Panc1 (cell line): ENCODE data around the gene MAD1L1. TPM values are rescaled to one million over a fixed set of nuclear protein-coding genes. Genes with fewer than 3 reads are reported as not detected.

Source experiments
- ATAC-seq: fragments of 200-7000 bp; cut with Tn5 transposase; 2 replicates; pipeline ENCODE4 v1.9.1; 2020; ENCODE audit warnings: mild to moderate bottlenecking, moderate library complexity
- BruUV-seq: library from RNA; stranded (reverse); fragments of 400-500 nt; replicated peaks from 2 replicates; lab custom pipeline; 2021; lab: Mats Ljungman, UMichigan
- CTCF ChIA-PET: fragments of 300-600 bp; sonication (Branson Sonifier 250); formaldehyde crosslinking; loops from one replicate; lab custom pipeline; 2022; ENCODE audit warnings: antibody characterized with exemption; lab: Charles Lee
- POLR2A ChIA-PET: fragments of 300-600 bp; sonication (Branson Sonifier 250); formaldehyde crosslinking; loops from one replicate; lab custom pipeline; 2022; ENCODE audit warnings: antibody characterized with exemption; lab: Charles Lee
- DNase-seq: peaks from one replicate; pipeline ENCODE4 v3.0.0-alpha.2; 2010; ENCODE audit warnings: low read depth, low spot score
- H3K27ac ChIP-seq: 2 replicates; pipeline ENCODE4 v1.5.1; 2011; ENCODE audit warnings: mild to moderate bottlenecking, low read length, inconsistent platforms
- H3K27me3 ChIP-seq: fragments of 200-500 bp; sonication (Bioruptor generic); 2 replicates; pipeline ENCODE4 v1.6.0; 2014; ENCODE audit warnings: low read length, inconsistent platforms; ENCODE audit not compliant: control insufficient read depth, insufficient read depth
- H3K36me3 ChIP-seq: fragments of 200-500 bp; sonication (Bioruptor generic); 2 replicates; pipeline ENCODE4 v1.5.1; 2014; ENCODE audit warnings: inconsistent platforms, mild to moderate bottlenecking, low read length, moderate library complexity; ENCODE audit not compliant: control insufficient read depth, insufficient read depth
- H3K4me1 ChIP-seq: 2 replicates; pipeline ENCODE4 v1.5.1; 2011; ENCODE audit warnings: inconsistent platforms, mild to moderate bottlenecking, low read length, moderate library complexity; ENCODE audit not compliant: control insufficient read depth, insufficient read depth
- H3K4me3 ChIP-seq, 2 experiments: 2 replicates each; pipeline ENCODE4 v1.5.1; 2011 to 2012; ENCODE audit warnings: low read depth in 2 of 2, low read length in 2 of 2, mild to moderate bottlenecking in 2 of 2, inconsistent platforms in 1 of 2, moderate library complexity in 1 of 2
- H3K9me3 ChIP-seq: fragments of 200-500 bp; sonication (Bioruptor generic); 2 replicates; pipeline ENCODE4 v1.5.1; 2014; ENCODE audit warnings: low read depth, mild to moderate bottlenecking, inconsistent platforms, low read length, moderate library complexity; ENCODE audit not compliant: control insufficient read depth, insufficient read depth
- POLR2AphosphoS5 ChIP-seq: IDR thresholded peaks from 2 replicates; pipeline ENCODE4 v1.6.1; 2012; ENCODE audit warnings: mild to moderate bottlenecking, low read depth, low read length, moderate library complexity
- SIN3A ChIP-seq: IDR thresholded peaks from 2 replicates; pipeline ENCODE4 v1.6.1; 2012; ENCODE audit warnings: low read depth, mild to moderate bottlenecking, low read length, moderate library complexity, borderline replicate concordance; ENCODE audit not compliant: insufficient read depth
- TCF7L2 ChIP-seq: IDR thresholded peaks from 2 replicates; pipeline ENCODE4 v1.6.1; 2011; ENCODE audit warnings: mild to moderate bottlenecking, low read depth, low read length, inconsistent platforms
- in situ Hi-C: cut with HindIII; loops from 2 replicates; pipeline ENCODE4 v1.10.0; 2016; ENCODE audit warnings: low sequenced_read_pairs, low pct_unique_long_range_greater_than_20kb
- intact Hi-C: fragments of 100-400 bp; cut with micrococcal nuclease; formaldehyde crosslinking; loops from one replicate; pipeline ENCODE4 v1.10.0; 2022; ENCODE audit not compliant: unreplicated experiment
- total RNA-seq: library from RNA; stranded (reverse); gene quantifications from one replicate; pipeline ENCODE4 v1.2.1, GENCODE V29; 2021; ENCODE audit not compliant: unreplicated experiment
- TF ChIP-seq, protein P1 (sequence below): fragments of 450-650 bp; IDR thresholded peaks from 2 replicates; pipeline ENCODE4 v1.5.1; 2017; ENCODE audit warnings: mild to moderate bottlenecking
- TF ChIP-seq, protein P2 (sequence below), 2 experiments: IDR thresholded peaks; 2 replicates each; pipeline ENCODE4 v1.6.1; 2011 to 2012; ENCODE audit warnings: low read depth in 2 of 2, control low read depth in 1 of 2, low read length in 1 of 2, mild to moderate bottlenecking in 1 of 2, moderate library complexity in 1 of 2; ENCODE audit not compliant: insufficient read depth in 1 of 2

The MAD1L1 gene
- total RNA-seq, 1 experiment from 2014 or later, result 70.8 TPM

DNA sequence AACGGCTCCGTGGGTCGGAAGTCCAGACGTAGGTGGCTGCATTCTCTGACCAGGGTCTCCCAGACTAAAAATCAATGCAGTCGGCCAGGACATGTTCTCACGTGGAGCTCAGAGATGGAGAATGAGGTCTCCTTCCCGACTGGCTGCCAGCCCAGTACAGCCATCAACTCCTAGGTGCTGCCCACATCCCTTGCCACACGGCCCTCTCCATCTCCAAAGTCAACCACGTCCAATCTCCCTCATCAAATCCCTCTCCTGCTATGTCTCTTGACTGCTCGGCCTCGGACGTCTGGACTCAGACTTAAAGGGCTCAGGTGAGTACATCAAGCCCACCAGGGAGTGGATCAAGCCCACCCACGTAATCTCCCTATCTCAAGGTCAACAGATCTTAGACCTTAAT, 6.9 kb downstream of the MAD1L1 start:
- in situ Hi-C loops, result no loop called here
- no peaks in the 10 kb centered on the region for H3K27me3 ChIP-seq
- H3K27ac ChIP-seq, result no peak overlapping the region
- H3K36me3 ChIP-seq, result peaks cover 7% of the 10 kb centered on the region
- ChIA-PET CTCF (no interaction called here), POLR2A (no interaction called here)
- DNase-seq, result no peak
- no peak for ATAC-seq
- no peak for TF ChIP-seq POLR2AphosphoS5
- TF ChIP-seq, protein P1, sequence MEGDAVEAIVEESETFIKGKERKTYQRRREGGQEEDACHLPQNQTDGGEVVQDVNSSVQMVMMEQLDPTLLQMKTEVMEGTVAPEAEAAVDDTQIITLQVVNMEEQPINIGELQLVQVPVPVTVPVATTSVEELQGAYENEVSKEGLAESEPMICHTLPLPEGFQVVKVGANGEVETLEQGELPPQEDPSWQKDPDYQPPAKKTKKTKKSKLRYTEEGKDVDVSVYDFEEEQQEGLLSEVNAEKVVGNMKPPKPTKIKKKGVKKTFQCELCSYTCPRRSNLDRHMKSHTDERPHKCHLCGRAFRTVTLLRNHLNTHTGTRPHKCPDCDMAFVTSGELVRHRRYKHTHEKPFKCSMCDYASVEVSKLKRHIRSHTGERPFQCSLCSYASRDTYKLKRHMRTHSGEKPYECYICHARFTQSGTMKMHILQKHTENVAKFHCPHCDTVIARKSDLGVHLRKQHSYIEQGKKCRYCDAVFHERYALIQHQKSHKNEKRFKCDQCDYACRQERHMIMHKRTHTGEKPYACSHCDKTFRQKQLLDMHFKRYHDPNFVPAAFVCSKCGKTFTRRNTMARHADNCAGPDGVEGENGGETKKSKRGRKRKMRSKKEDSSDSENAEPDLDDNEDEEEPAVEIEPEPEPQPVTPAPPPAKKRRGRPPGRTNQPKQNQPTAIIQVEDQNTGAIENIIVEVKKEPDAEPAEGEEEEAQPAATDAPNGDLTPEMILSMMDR, result no peak
- no peak for TF ChIP-seq SIN3A
- TF ChIP-seq, protein P2, sequence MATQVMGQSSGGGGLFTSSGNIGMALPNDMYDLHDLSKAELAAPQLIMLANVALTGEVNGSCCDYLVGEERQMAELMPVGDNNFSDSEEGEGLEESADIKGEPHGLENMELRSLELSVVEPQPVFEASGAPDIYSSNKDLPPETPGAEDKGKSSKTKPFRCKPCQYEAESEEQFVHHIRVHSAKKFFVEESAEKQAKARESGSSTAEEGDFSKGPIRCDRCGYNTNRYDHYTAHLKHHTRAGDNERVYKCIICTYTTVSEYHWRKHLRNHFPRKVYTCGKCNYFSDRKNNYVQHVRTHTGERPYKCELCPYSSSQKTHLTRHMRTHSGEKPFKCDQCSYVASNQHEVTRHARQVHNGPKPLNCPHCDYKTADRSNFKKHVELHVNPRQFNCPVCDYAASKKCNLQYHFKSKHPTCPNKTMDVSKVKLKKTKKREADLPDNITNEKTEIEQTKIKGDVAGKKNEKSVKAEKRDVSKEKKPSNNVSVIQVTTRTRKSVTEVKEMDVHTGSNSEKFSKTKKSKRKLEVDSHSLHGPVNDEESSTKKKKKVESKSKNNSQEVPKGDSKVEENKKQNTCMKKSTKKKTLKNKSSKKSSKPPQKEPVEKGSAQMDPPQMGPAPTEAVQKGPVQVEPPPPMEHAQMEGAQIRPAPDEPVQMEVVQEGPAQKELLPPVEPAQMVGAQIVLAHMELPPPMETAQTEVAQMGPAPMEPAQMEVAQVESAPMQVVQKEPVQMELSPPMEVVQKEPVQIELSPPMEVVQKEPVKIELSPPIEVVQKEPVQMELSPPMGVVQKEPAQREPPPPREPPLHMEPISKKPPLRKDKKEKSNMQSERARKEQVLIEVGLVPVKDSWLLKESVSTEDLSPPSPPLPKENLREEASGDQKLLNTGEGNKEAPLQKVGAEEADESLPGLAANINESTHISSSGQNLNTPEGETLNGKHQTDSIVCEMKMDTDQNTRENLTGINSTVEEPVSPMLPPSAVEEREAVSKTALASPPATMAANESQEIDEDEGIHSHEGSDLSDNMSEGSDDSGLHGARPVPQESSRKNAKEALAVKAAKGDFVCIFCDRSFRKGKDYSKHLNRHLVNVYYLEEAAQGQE (IDR thresholded peaks at IDR 0.05; ENCODE audit: insufficient read depth in 1 of 2, low read depth in 2 of 2, low read length in 1 of 2), result no peak
- no peak for TF ChIP-seq TCF7L2
- intact Hi-C loops, result no loop called here
- no peaks in the 10 kb centered on the region for H3K4me1 ChIP-seq
- H3K4me3 ChIP-seq, result no peak overlapping the region
- no TSS peak for BruUV-seq
- no peaks in the 10 kb centered on the region for H3K9me3 ChIP-seq

DNA sequence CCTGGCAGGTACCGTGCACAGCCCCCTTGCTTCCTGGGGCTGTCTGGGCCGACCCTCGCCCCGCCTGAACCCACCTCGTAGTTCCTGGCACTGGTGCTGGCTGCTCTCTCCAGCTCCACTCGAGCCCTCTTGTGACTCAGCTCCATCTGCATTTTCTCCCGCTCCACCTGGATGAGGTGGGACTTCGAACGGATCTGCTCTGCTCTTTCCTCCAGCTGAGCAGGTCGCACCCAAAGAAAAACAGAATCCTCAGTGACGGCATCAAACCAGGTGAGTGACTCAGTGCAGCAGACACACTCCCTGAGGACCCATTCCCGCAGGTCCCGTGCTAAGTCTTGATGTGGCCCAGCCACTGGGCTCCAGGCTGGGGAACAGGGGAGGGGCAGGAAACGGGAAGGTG, 7.4 kb downstream of the MAD1L1 start:
- in situ Hi-C loops (no loop called here), intact Hi-C loops (no loop called here)
- no peaks in the 10 kb centered on the region for H3K27me3 ChIP-seq
- POLR2A ChIA-PET, result no interaction called here
- TF ChIP-seq, protein P2 (IDR thresholded peaks at IDR 0.05; ENCODE audit: insufficient read depth in 1 of 2, low read depth in 2 of 2, low read length in 1 of 2), result no peak
- no peak for TF ChIP-seq SIN3A
- no peak for TF ChIP-seq POLR2AphosphoS5
- TF ChIP-seq TCF7L2, result no peak
- TF ChIP-seq, protein P1, result no peak
- ATAC-seq (no peak), DNase-seq (no peak)
- H3K4me3 ChIP-seq, result no peak overlapping the region
- BruUV-seq, result no TSS peak
- no peaks in the 10 kb centered on the region for H3K9me3 ChIP-seq
- no peak overlapping the region for H3K27ac ChIP-seq
- peaks cover 7% of the 10 kb centered on the region for H3K36me3 ChIP-seq
- CTCF ChIA-PET, result no interaction called here
- no peaks in the 10 kb centered on the region for H3K4me1 ChIP-seq
